Upper lobe of left lung (tissue), 4 donors: ENCODE results near the gene ADCK2.
"Not testable (repeated sequence)": the region's sequence is repeated elsewhere in the genome, so short reads cannot be mapped to it uniquely, and the experiment has no call there.

ENCODE experiments used
- CTCF ChIP-seq, 6 experiments: fragments of 450-650 bp in 4 of 6; fragments of 200-600 bp in 2 of 6; sonication (generic) in 2 of 6; IDR thresholded peaks; one replicate each; pipeline ENCODE4 v1.5.1; 2016 to 2019; ENCODE audit warnings: antibody characterized with exemption in 6 of 6
- POLR2AphosphoS5 ChIP-seq, 2 donors: sonication (generic); formaldehyde crosslinking; IDR thresholded peaks; one replicate each; pipeline ENCODE4 v1.5.1; 2017; ENCODE audit warnings: antibody characterized with exemption in 2 of 2

GRCh38 chr7:140712392-140712791, 39.6 kb downstream of the ADCK2 start:
- TF ChIP-seq POLR2AphosphoS5, CTCF (IDR thresholded peaks at IDR 0.05): not testable (repeated sequence)
